GM13977 (cell line): ENCODE measurements around the gene CORT.

Source experiments
- DNase-seq: peaks from one replicate; pipeline ENCODE4 v3.0.0; 2012; ENCODE audit warnings: low spot score
- CTCF ChIP-seq: IDR thresholded peaks from 2 replicates; pipeline ENCODE4 v1.5.1; 2012; ENCODE audit warnings: mild to moderate bottlenecking, control low read depth; ENCODE audit not compliant: insufficient read depth; ENCODE audit errors: extremely low read depth, missing control alignments
- in situ Hi-C: fragments of 300-500 bp; cut with MboI; formaldehyde crosslinking; loops from one replicate; pipeline ENCODE4 v1.12.0; 2022; ENCODE audit warnings: low sequenced_read_pairs, low pct_unique_long_range_greater_than_20kb, mixed read lengths, inconsistent platforms; ENCODE audit not compliant: unreplicated experiment

Gene CORT

GRCh38 chr1:10498231-10498630 is 48.4 kb downstream of the CORT start:
- DNase-seq: no peak
- in situ Hi-C loops: no loop called here
- TF ChIP-seq CTCF: no peak
